K562 (cell line): Measurements from ENCODE around the gene PHB1.

ENCODE experiments used
- ATF1 ChIP-seq, 2 experiments: fragments of 450-650 bp in 1 of 2; IDR thresholded peaks; 2 replicates each; pipeline ENCODE4 v1.6.1; 2016; ENCODE audit warnings: missing compliant biosample characterization in 1 of 2, missing genetic modification characterization in 1 of 2
- EWSR1 ChIP-seq: fragments of 450-650 bp; IDR thresholded peaks from 2 replicates; pipeline ENCODE4 v1.6.1; 2018; ENCODE audit warnings: borderline replicate concordance, mild to moderate bottlenecking, low read depth, moderate library complexity; ENCODE audit not compliant: partially characterized antibody
- POLR2A ChIP-seq: fragments of 450-650 bp; conservative IDR thresholded peaks from 2 replicates; pipeline ENCODE4 v1.6.1; 2016
- PTBP1 ChIP-seq: fragments of 200-400 bp; formaldehyde crosslinking; IDR thresholded peaks from 2 replicates; pipeline ENCODE4 v1.6.1; 2017; ENCODE audit warnings: low read depth, low read length
- TF ChIP-seq, protein P1 (sequence below): IDR thresholded peaks from 3 replicates; pipeline ENCODE4 v1.6.1; 2011; ENCODE audit warnings: borderline replicate concordance, mild to moderate bottlenecking, moderate library complexity; ENCODE audit not compliant: insufficient read length; ENCODE audit errors: extremely low read depth

DNA sequence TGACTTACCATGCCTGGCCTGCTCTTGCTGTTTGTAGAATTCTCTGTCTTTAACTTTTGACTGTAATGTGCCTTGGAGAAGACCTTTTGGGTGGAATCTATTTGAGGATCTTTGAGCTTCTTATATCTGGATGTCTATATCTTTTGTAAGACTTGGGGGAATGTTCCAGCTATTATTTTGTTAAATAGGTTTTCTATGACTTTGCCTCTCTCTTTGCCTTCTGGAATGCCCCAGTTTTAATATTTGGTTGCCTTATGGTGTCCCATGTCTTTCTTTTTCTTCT is 10.3 kb upstream of the PHB1 start:
- TF ChIP-seq POLR2A, result no peak
- TF ChIP-seq EWSR1, result no peak
- TF ChIP-seq PTBP1, result no peak
- no peak for TF ChIP-seq ATF1 (CRISPR knock-in tag; IDR thresholded peaks at IDR 0.05)
- no peak for TF ChIP-seq ATF1 (tag; IDR thresholded peaks at IDR 0.05)
- TF ChIP-seq, protein P1, sequence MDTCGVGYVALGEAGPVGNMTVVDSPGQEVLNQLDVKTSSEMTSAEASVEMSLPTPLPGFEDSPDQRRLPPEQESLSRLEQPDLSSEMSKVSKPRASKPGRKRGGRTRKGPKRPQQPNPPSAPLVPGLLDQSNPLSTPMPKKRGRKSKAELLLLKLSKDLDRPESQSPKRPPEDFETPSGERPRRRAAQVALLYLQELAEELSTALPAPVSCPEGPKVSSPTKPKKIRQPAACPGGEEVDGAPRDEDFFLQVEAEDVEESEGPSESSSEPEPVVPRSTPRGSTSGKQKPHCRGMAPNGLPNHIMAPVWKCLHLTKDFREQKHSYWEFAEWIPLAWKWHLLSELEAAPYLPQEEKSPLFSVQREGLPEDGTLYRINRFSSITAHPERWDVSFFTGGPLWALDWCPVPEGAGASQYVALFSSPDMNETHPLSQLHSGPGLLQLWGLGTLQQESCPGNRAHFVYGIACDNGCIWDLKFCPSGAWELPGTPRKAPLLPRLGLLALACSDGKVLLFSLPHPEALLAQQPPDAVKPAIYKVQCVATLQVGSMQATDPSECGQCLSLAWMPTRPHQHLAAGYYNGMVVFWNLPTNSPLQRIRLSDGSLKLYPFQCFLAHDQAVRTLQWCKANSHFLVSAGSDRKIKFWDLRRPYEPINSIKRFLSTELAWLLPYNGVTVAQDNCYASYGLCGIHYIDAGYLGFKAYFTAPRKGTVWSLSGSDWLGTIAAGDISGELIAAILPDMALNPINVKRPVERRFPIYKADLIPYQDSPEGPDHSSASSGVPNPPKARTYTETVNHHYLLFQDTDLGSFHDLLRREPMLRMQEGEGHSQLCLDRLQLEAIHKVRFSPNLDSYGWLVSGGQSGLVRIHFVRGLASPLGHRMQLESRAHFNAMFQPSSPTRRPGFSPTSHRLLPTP, result no peak
